Measurements from ENCODE around the gene GJA3. TPM values are rescaled to one million over a fixed set of nuclear protein-coding genes. Genes with fewer than 3 reads are reported as not detected.

The GJA3 gene
- total RNA-seq, 1 experiment from 2014 or later = 0.43 TPM

- Histone ChIP-seq H3K4me3 (ENCODE audit: low read depth, low read length, poor library complexity, severe bottlenecking) (no peak overlapping the region), H3K36me3 (ENCODE audit: insufficient read depth, low read length, poor library complexity, severe bottlenecking) (no peaks in the 10 kb centered on the region), H3K27me3 (replicated peaks; ENCODE audit: insufficient read depth, low read depth, low read length, poor library complexity) (peaks cover 4% of the 10 kb centered on the region), H3K4me1 (ENCODE audit: insufficient read depth, low read length, poor library complexity, severe bottlenecking) (no peaks in the 10 kb centered on the region), H3K9me3 (ENCODE audit: low read depth, low read length, poor library complexity, severe bottlenecking) (no peaks in the 10 kb centered on the region), H3K27ac (ENCODE audit: low read depth, low read length, poor library complexity, severe bottlenecking) (no peak overlapping the region)
- ChIA-PET CTCF (no interaction called here), POLR2A (ENCODE audit: low non-redundant PET) (no interaction called here)
- TF ChIP-seq, protein P1, sequence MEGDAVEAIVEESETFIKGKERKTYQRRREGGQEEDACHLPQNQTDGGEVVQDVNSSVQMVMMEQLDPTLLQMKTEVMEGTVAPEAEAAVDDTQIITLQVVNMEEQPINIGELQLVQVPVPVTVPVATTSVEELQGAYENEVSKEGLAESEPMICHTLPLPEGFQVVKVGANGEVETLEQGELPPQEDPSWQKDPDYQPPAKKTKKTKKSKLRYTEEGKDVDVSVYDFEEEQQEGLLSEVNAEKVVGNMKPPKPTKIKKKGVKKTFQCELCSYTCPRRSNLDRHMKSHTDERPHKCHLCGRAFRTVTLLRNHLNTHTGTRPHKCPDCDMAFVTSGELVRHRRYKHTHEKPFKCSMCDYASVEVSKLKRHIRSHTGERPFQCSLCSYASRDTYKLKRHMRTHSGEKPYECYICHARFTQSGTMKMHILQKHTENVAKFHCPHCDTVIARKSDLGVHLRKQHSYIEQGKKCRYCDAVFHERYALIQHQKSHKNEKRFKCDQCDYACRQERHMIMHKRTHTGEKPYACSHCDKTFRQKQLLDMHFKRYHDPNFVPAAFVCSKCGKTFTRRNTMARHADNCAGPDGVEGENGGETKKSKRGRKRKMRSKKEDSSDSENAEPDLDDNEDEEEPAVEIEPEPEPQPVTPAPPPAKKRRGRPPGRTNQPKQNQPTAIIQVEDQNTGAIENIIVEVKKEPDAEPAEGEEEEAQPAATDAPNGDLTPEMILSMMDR (conservative IDR thresholded peaks at IDR 0.05; ENCODE audit: low read depth, low read length) = no peak
- no peak for TF ChIP-seq EZH2 (IDR thresholded peaks at IDR 0.05; ENCODE audit: borderline replicate concordance, low read depth, low read length, poor library complexity, severe bottlenecking)
- no TSS peak for BruUV-seq (replicated peaks)
- intact Hi-C loops (cut with micrococcal nuclease; ENCODE audit: unreplicated experiment) = no loop called here
- no peak for DNase-seq (ENCODE audit: low spot score)
Observed at GRCh38 chr13:20206065-20206697, 45.3 kb upstream of the GJA3 start.

DNA sequence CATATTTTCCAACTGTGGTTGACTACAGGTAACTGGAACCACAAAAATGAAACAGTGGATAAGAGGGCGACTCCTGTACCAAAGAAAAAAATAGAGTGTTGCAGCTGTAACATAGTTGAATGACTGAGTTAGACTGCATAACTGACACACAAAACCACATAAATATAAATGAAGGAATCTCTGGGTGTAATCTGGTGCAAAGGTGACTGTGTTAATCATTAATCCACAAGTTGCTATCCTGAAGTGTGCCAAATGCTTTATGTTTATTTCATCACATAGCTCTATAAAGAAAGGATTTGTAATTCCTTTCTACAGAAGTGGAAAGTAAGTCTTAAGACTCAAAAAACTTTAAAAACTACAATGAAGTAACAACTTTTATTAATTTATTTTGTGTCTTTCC is 37.9 kb upstream of the GJA3 start:
- Histone ChIP-seq H3K27me3 (replicated peaks; ENCODE audit: insufficient read depth, low read depth, low read length, poor library complexity) (peaks cover 40% of the 10 kb centered on the region), H3K4me3 (ENCODE audit: low read depth, low read length, poor library complexity, severe bottlenecking) (no peak overlapping the region), H3K36me3 (ENCODE audit: insufficient read depth, low read length, poor library complexity, severe bottlenecking) (no peaks in the 10 kb centered on the region), H3K4me1 (ENCODE audit: insufficient read depth, low read length, poor library complexity, severe bottlenecking) (peaks cover 3% of the 10 kb centered on the region), H3K9me3 (ENCODE audit: low read depth, low read length, poor library complexity, severe bottlenecking) (no peaks in the 10 kb centered on the region), H3K27ac (ENCODE audit: low read depth, low read length, poor library complexity, severe bottlenecking) (no peak overlapping the region)
- ChIA-PET POLR2A (ENCODE audit: low non-redundant PET) (interaction anchor here (0.8 kb wide), 1 partner anchor 242 kb away, joined by 4 read pairs; no protein-coding TSS in a partner anchor), CTCF (no interaction called here)
- intact Hi-C loops (cut with micrococcal nuclease; ENCODE audit: unreplicated experiment) = no loop called here
- DNase-seq (ENCODE audit: low spot score) = no peak
- BruUV-seq (replicated peaks) = no TSS peak
- TF ChIP-seq, protein P1 (conservative IDR thresholded peaks at IDR 0.05; ENCODE audit: low read depth, low read length) = no peak
- no peak for TF ChIP-seq EZH2 (IDR thresholded peaks at IDR 0.05; ENCODE audit: borderline replicate concordance, low read depth, low read length, poor library complexity, severe bottlenecking)

DNA sequence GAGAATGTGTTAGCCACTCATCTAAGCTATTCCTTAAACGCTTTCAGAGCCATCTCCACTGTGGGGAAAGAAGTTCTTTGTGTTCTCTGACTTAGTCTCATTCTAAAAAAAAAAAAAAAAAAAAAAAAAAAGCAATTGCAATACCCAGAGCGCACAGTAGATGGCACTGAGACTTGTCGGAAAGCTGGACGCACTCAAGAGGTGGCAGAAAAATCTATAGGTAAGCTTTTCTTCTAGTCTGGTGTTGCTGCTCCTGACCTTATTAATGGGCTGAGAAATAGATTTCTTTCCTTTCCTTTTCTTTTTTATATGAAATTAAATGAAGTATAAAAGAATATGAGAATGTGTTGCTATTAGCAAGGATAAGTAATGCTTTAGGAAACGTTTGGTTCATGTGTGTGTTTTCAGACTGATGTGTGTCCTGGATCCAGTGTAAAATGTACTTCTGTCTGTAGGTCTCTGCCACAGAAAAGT is 36.5 kb upstream of the GJA3 start:
- no TSS peak for BruUV-seq (replicated peaks)
- Histone ChIP-seq H3K4me1 (ENCODE audit: insufficient read depth, low read length, poor library complexity, severe bottlenecking) (peaks cover 12% of the 10 kb centered on the region), H3K27me3 (replicated peaks; ENCODE audit: insufficient read depth, low read depth, low read length, poor library complexity) (peaks cover 54% of the 10 kb centered on the region), H3K36me3 (ENCODE audit: insufficient read depth, low read length, poor library complexity, severe bottlenecking) (no peaks in the 10 kb centered on the region), H3K27ac (ENCODE audit: low read depth, low read length, poor library complexity, severe bottlenecking) (no peak overlapping the region), H3K4me3 (ENCODE audit: low read depth, low read length, poor library complexity, severe bottlenecking) (no peak overlapping the region), H3K9me3 (ENCODE audit: low read depth, low read length, poor library complexity, severe bottlenecking) (no peaks in the 10 kb centered on the region)
- POLR2A ChIA-PET (ENCODE audit: low non-redundant PET) = interaction anchor here (0.6 kb wide), 1 partner anchor 172 kb away, joined by 5 read pairs; no protein-coding TSS in a partner anchor
- TF ChIP-seq, protein P1 (conservative IDR thresholded peaks at IDR 0.05; ENCODE audit: low read depth, low read length) = peak; percentile 80
- TF ChIP-seq EZH2 (IDR thresholded peaks at IDR 0.05; ENCODE audit: borderline replicate concordance, low read depth, low read length, poor library complexity, severe bottlenecking) = no peak
- intact Hi-C loops (cut with micrococcal nuclease; ENCODE audit: unreplicated experiment) = loop anchor here (1.0 kb wide), 1 partner anchor 292 kb away; no protein-coding TSS in a partner anchor
- peak; percentile 63 for DNase-seq (ENCODE audit: low spot score)
- CTCF ChIA-PET = interaction anchor here (0.6 to 1.0 kb wide), 4 partner anchors 11 to 292 kb away, joined by 3 to 12 read pairs (median 4); no protein-coding TSS in a partner anchor

Data from A673 (cell line).